WTC11 (cell line): ENCODE data around the gene PRKAG2. TPM values are rescaled to one million over a fixed set of nuclear protein-coding genes. Genes with fewer than 3 reads are reported as not detected.

Source experiments
- ATAC-seq: fragments of 200-7000 bp; cut with Tn5 transposase; 2 replicates; pipeline ENCODE4 v1.10.0; 2021; ENCODE audit warnings: mild to moderate bottlenecking, moderate library complexity
- CTCF ChIA-PET: fragments of 300-600 bp; sonication (Branson Sonifier 250); formaldehyde crosslinking; loops from one replicate; lab custom pipeline; 2021; ENCODE audit warnings: antibody characterized with exemption; lab: Charles Lee
- POLR2A ChIA-PET: fragments of 350-600 bp; sonication (Branson Sonifier 250); formaldehyde crosslinking; loops from one replicate; lab custom pipeline; 2021; ENCODE audit warnings: antibody characterized with exemption; lab: Charles Lee
- DNase-seq: peaks from one replicate; pipeline ENCODE4 v3.0.0; 2021; ENCODE audit warnings: low spot score
- H3K27ac Mint-ChIP-seq: 2 replicates; pipeline ENCODE4 v1.8.0; 2021; ENCODE audit warnings: mixed read lengths
- H3K27me3 Mint-ChIP-seq: 2 replicates; pipeline ENCODE4 v1.8.0; 2021; ENCODE audit warnings: low read depth, mild to moderate bottlenecking, moderate library complexity, mixed read lengths
- H3K36me3 Mint-ChIP-seq: 2 replicates; pipeline ENCODE4 v1.8.0; 2021; ENCODE audit warnings: mixed read lengths
- H3K4me1 Mint-ChIP-seq: 2 replicates; pipeline ENCODE4 v1.8.0; 2022; ENCODE audit warnings: mixed read lengths
- H3K4me3 Mint-ChIP-seq: 2 replicates; pipeline ENCODE4 v1.8.0; 2021; ENCODE audit warnings: mild to moderate bottlenecking, moderate library complexity, mixed read lengths
- H3K9me3 Mint-ChIP-seq: 2 replicates; pipeline ENCODE4 v1.8.0; 2021; ENCODE audit warnings: mixed read lengths
- ATF2 ChIP-seq: sonication (generic); formaldehyde crosslinking; IDR thresholded peaks from 2 replicates; pipeline ENCODE4 v1.8.1; 2022; ENCODE audit warnings: low read depth, missing genetic modification reagents, borderline replicate concordance
- CBFB ChIP-seq: sonication (generic); formaldehyde crosslinking; IDR thresholded peaks from 2 replicates; pipeline ENCODE4 v1.8.1; 2022; ENCODE audit warnings: mild to moderate bottlenecking, low read depth, missing genetic modification reagents
- E2F1 ChIP-seq: sonication (generic); formaldehyde crosslinking; IDR thresholded peaks from 2 replicates; pipeline ENCODE4 v1.8.0; 2022; ENCODE audit warnings: mild to moderate bottlenecking, missing genetic modification reagents
- EMX1 ChIP-seq: fragments of 250-450 bp; sonication (Bioruptor Pico); IDR thresholded peaks from 2 replicates; pipeline ENCODE4 v1.8.0; 2021; ENCODE audit warnings: mild to moderate bottlenecking
- ERG ChIP-seq: fragments of 250-450 bp; sonication (Bioruptor Pico); IDR thresholded peaks from 2 replicates; pipeline ENCODE4 v1.8.0; 2021; ENCODE audit warnings: mild to moderate bottlenecking
- GTF2I ChIP-seq: fragments of 250-450 bp; sonication (Bioruptor Pico); conservative IDR thresholded peaks from 2 replicates; pipeline ENCODE4 v1.4.0; 2021; ENCODE audit warnings: mild to moderate bottlenecking
- MXD4 ChIP-seq: fragments of 250-450 bp; sonication (Bioruptor Pico); IDR thresholded peaks from 2 replicates; pipeline ENCODE4 v1.8.0; 2021; ENCODE audit warnings: mild to moderate bottlenecking, moderate library complexity, borderline replicate concordance
- NFATC4 ChIP-seq: fragments of 250-450 bp; sonication (Bioruptor Pico); IDR thresholded peaks from 2 replicates; pipeline ENCODE4 v1.9.0; 2021; ENCODE audit warnings: mild to moderate bottlenecking
- NR3C1 ChIP-seq: sonication (generic); formaldehyde crosslinking; conservative IDR thresholded peaks from 2 replicates; pipeline ENCODE4 v1.8.1; 2023; ENCODE audit warnings: low read depth, mild to moderate bottlenecking, missing genetic modification reagents
- PRRX2 ChIP-seq: fragments of 250-450 bp; sonication (Bioruptor Pico); IDR thresholded peaks from 2 replicates; pipeline ENCODE4 v1.8.0; 2021; ENCODE audit warnings: mild to moderate bottlenecking
- RORB ChIP-seq: fragments of 250-450 bp; sonication (Bioruptor Pico); IDR thresholded peaks from 2 replicates; pipeline ENCODE4 v1.9.0; 2021; ENCODE audit warnings: mild to moderate bottlenecking
- STAT6 ChIP-seq: sonication (generic); formaldehyde crosslinking; conservative IDR thresholded peaks from 2 replicates; pipeline ENCODE4 v1.8.1; 2023; ENCODE audit warnings: mild to moderate bottlenecking, low read depth, missing genetic modification reagents, moderate library complexity
- TEAD1 ChIP-seq: sonication (generic); formaldehyde crosslinking; IDR thresholded peaks from 2 replicates; pipeline ENCODE4 v1.8.0; 2022; ENCODE audit warnings: mild to moderate bottlenecking, missing genetic modification reagents
- ZBTB21 ChIP-seq: sonication (generic); formaldehyde crosslinking; IDR thresholded peaks from 2 replicates; pipeline ENCODE4 v1.8.1; 2023; ENCODE audit warnings: mild to moderate bottlenecking, missing genetic modification reagents, borderline replicate concordance
- ZNF219 ChIP-seq: sonication (generic); formaldehyde crosslinking; IDR thresholded peaks from 2 replicates; pipeline ENCODE4 v1.8.0; 2023; ENCODE audit warnings: missing genetic modification reagents, mild to moderate bottlenecking, borderline replicate concordance
- ZNF281 ChIP-seq: sonication (generic); formaldehyde crosslinking; IDR thresholded peaks from 2 replicates; pipeline ENCODE4 v1.8.0; 2023; ENCODE audit warnings: mild to moderate bottlenecking, missing genetic modification reagents
- ZNF396 ChIP-seq: fragments of 250-450 bp; sonication (Bioruptor Pico); IDR thresholded peaks from 2 replicates; pipeline ENCODE4 v1.8.0; 2021; ENCODE audit warnings: mild to moderate bottlenecking, moderate library complexity, borderline replicate concordance
- ZNF416 ChIP-seq: fragments of 250-450 bp; sonication (Bioruptor Pico); IDR thresholded peaks from 2 replicates; pipeline ENCODE4 v1.9.0; 2021; ENCODE audit warnings: mild to moderate bottlenecking, inconsistent platforms
- ZSCAN18 ChIP-seq: fragments of 250-450 bp; sonication (Bioruptor Pico); IDR thresholded peaks from 2 replicates; pipeline ENCODE4 v2.1.2; 2022; ENCODE audit warnings: mild to moderate bottlenecking, moderate library complexity
- total RNA-seq: library from RNA; stranded (reverse); gene quantifications from 3 replicates; pipeline ENCODE4 v1.2.3, GENCODE V29; 2021

Gene PRKAG2
- total RNA-seq, 1 experiment from 2014 or later, result 20.3 TPM

GRCh38 chr7:151732834-151733592 lies 143.9 kb downstream of the PRKAG2 start:
- Mint-ChIP-seq H3K27me3 (no peaks in the 10 kb centered on the region), H3K27ac (no peak overlapping the region), H3K9me3 (no peaks in the 10 kb centered on the region), H3K36me3 (no peaks in the 10 kb centered on the region), H3K4me3 (no peak overlapping the region)
- no peak for DNase-seq
- CTCF ChIA-PET, result interaction anchor here (1.3 kb wide), 1 partner anchor 27 kb away, joined by 3 read pairs; no protein-coding TSS in a partner anchor
- no peak for TF ChIP-seq ZNF219 (CRISPR knock-in tag)
- TF ChIP-seq NR3C1 (CRISPR knock-in tag), result no peak
- no peak for TF ChIP-seq E2F1 (CRISPR knock-in tag)
- no peak for TF ChIP-seq RORB (CRISPR knock-in tag)
- no peak for TF ChIP-seq ZNF396 (CRISPR knock-in tag)
- TF ChIP-seq ATF2, result no peak
- TF ChIP-seq CBFB (CRISPR knock-in tag), result no peak
- TF ChIP-seq NFATC4, result no peak
- TF ChIP-seq EMX1, result no peak
- TF ChIP-seq TEAD1 (CRISPR knock-in tag), result no peak
- TF ChIP-seq, all 79 proteins: peak for 0
- ATAC-seq, result no peak
- POLR2A ChIA-PET, result no interaction called here
- H3K4me1 Mint-ChIP-seq, result peaks cover 19% of the 10 kb centered on the region

GRCh38 chr7:151732292-151732691 lies 144.6 kb downstream of the PRKAG2 start:
- ChIA-PET POLR2A (no interaction called here), CTCF (no interaction called here)
- DNase-seq (no peak), ATAC-seq (no peak)
- Mint-ChIP-seq H3K27ac (no peak overlapping the region), H3K4me3 (no peak overlapping the region), H3K36me3 (no peaks in the 10 kb centered on the region), H3K27me3 (no peaks in the 10 kb centered on the region), H3K4me1 (peaks cover 19% of the 10 kb centered on the region), H3K9me3 (no peaks in the 10 kb centered on the region)
- TF ChIP-seq ZNF416 (CRISPR knock-in tag) (no peak), ZBTB21 (CRISPR knock-in tag) (no peak), NFATC4 (no peak), STAT6 (CRISPR knock-in tag) (no peak), GTF2I (CRISPR knock-in tag) (no peak), ERG (CRISPR knock-in tag) (no peak), MXD4 (CRISPR knock-in tag) (no peak), PRRX2 (CRISPR knock-in tag) (no peak), ZNF281 (CRISPR knock-in tag) (no peak), ZSCAN18 (CRISPR knock-in tag) (no peak), ZNF219 (CRISPR knock-in tag) (no peak)
